Hepatocyte (in vitro differentiated cells): ENCODE results near the gene SP140L. TPM values are rescaled to one million over a fixed set of nuclear protein-coding genes. Genes with fewer than 3 reads are reported as not detected.

ENCODE experiments used
- DNase-seq: peaks from one replicate; pipeline ENCODE4 v3.0.0-alpha.2; 2016; ENCODE audit warnings: low spot score
- H2AFZ ChIP-seq: fragments of 200-600 bp; sonication (generic); 2 replicates; pipeline ENCODE4 v1.6.0; 2016; ENCODE audit warnings: antibody characterized with exemption, mild to moderate bottlenecking
- H3K27ac ChIP-seq: fragments of 200-600 bp; sonication (generic); 2 replicates; pipeline ENCODE4 v1.5.1; 2016; ENCODE audit warnings: mild to moderate bottlenecking
- H3K27me3 ChIP-seq: fragments of 200-600 bp; sonication (generic); 2 replicates; pipeline ENCODE4 v1.6.1; 2016
- H3K36me3 ChIP-seq: fragments of 200-600 bp; sonication (generic); replicated peaks from 2 replicates; pipeline ENCODE4 v1.5.1; 2016; ENCODE audit warnings: low read depth; ENCODE audit not compliant: insufficient read depth
- H3K4me1 ChIP-seq: fragments of 200-600 bp; sonication (generic); 2 replicates; pipeline ENCODE4 v1.5.1; 2016; ENCODE audit warnings: mild to moderate bottlenecking, moderate library complexity; ENCODE audit not compliant: insufficient read depth
- H3K4me2 ChIP-seq: fragments of 200-600 bp; sonication (generic); 2 replicates; pipeline ENCODE4 v1.6.0; 2016
- H3K4me3 ChIP-seq: fragments of 200-600 bp; sonication (generic); 2 replicates; pipeline ENCODE4 v1.5.1; 2016; ENCODE audit warnings: mild to moderate bottlenecking
- H3K79me2 ChIP-seq: fragments of 200-600 bp; sonication (generic); 2 replicates; pipeline ENCODE4 v1.6.0; 2017; ENCODE audit warnings: mild to moderate bottlenecking
- H3K9me2 ChIP-seq: fragments of 200-600 bp; sonication (generic); replicated peaks from 2 replicates; pipeline ENCODE4 v1.6.0; 2017; ENCODE audit warnings: mild to moderate bottlenecking; ENCODE audit not compliant: insufficient read depth
- H3K9me3 ChIP-seq: fragments of 200-600 bp; sonication (generic); 2 replicates; pipeline ENCODE4 v1.5.1; 2016; ENCODE audit warnings: low read depth, mild to moderate bottlenecking
- H4K20me1 ChIP-seq: fragments of 200-600 bp; sonication (generic); 2 replicates; pipeline ENCODE4 v1.6.0; 2016; ENCODE audit warnings: mild to moderate bottlenecking; ENCODE audit not compliant: insufficient read depth, poor library complexity, severe bottlenecking
- CTCF ChIP-seq: fragments of 200-600 bp; sonication (generic); IDR thresholded peaks from 2 replicates; pipeline ENCODE4 v1.5.1; 2016; ENCODE audit warnings: antibody characterized with exemption, mild to moderate bottlenecking; ENCODE audit not compliant: poor library complexity
- EZH2 ChIP-seq: fragments of 200-600 bp; sonication (generic); IDR thresholded peaks from 2 replicates; pipeline ENCODE4 v1.6.1; 2016; ENCODE audit warnings: antibody characterized with exemption, mild to moderate bottlenecking, borderline replicate concordance
- EZH2phosphoT487 ChIP-seq: fragments of 200-600 bp; sonication (generic); IDR thresholded peaks from one replicate; pipeline ENCODE4 v1.6.1; 2018; ENCODE audit warnings: antibody characterized with exemption, mild to moderate bottlenecking, low read depth, moderate library complexity; ENCODE audit not compliant: unreplicated experiment, severe bottlenecking
- WGBS: methylation state at CpG from one replicate; pipeline ENCODE4 v1.1.6; 2016; ENCODE audit warnings: low lambda C conversion rate; ENCODE audit errors: missing lambda C conversion rate; 5-methylcytosine and 5-hydroxymethylcytosine counted together
- polyA plus RNA-seq: library from polyadenylated mRNA; unstranded; fragments of >200 nt; fragmentation: Nextera tagmentation; extraction: Ambion mirVana; gene quantifications from 2 replicates; pipeline ENCODE4 v1.2.1, GENCODE V29; 2016
- total RNA-seq: library from RNA; depleted of rRNA; stranded (reverse); fragments of >200 nt; gene quantifications from 2 replicates; pipeline ENCODE4 v1.2.3, GENCODE V29; 2014

SP140L gene
- total and polyA plus RNA-seq, 2 experiments from 2014 or later = 7.1 to 8.1 TPM

GRCh38 chr2:230425377-230425776 lies 98.4 kb downstream of the SP140L start:
- H3K79me2 ChIP-seq = peaks cover 39% of the 10 kb centered on the region
- no peaks in the 10 kb centered on the region for H3K4me1 ChIP-seq
- no peak overlapping the region for H2AFZ ChIP-seq
- 80% methylated on average over 1 of the region's 1 CpG for WGBS
- no peak for DNase-seq
- H3K36me3 ChIP-seq = no peaks in the 10 kb centered on the region
- no peaks in the 10 kb centered on the region for H4K20me1 ChIP-seq
- no peak overlapping the region for H3K4me3 ChIP-seq
- no peaks in the 10 kb centered on the region for H3K27me3 ChIP-seq
- H3K9me3 ChIP-seq = peaks cover 3% of the 10 kb centered on the region
- TF ChIP-seq CTCF (no peak), EZH2 (no peak), EZH2phosphoT487 (no peak)
- H3K4me2 ChIP-seq = no peak overlapping the region
- no peak overlapping the region for H3K27ac ChIP-seq
- H3K9me2 ChIP-seq = no peaks in the 10 kb centered on the region

- Histone ChIP-seq H3K27ac (no peak overlapping the region), H3K79me2 (peaks cover 32% of the 10 kb centered on the region), H3K9me2 (no peaks in the 10 kb centered on the region), H3K4me2 (no peak overlapping the region), H3K27me3 (no peaks in the 10 kb centered on the region), H4K20me1 (no peaks in the 10 kb centered on the region), H2AFZ (no peak overlapping the region), H3K9me3 (peaks cover 11% of the 10 kb centered on the region), H3K36me3 (no peaks in the 10 kb centered on the region), H3K4me3 (no peak overlapping the region), H3K4me1 (no peaks in the 10 kb centered on the region)
- no peak for TF ChIP-seq EZH2
- TF ChIP-seq CTCF = no peak
- no peak for TF ChIP-seq EZH2phosphoT487
- no peak for DNase-seq
These were observed 102.5 kb downstream of the SP140L start for GRCh38 chr2:230429513-230429912.

- H3K4me3 ChIP-seq = no peak overlapping the region
- WGBS = 69% methylated on average over 1 of the region's 1 CpG
- no peak for TF ChIP-seq EZH2
- no peak for TF ChIP-seq EZH2phosphoT487
- TF ChIP-seq CTCF = no peak
- H3K36me3 ChIP-seq = no peaks in the 10 kb centered on the region
- H3K27ac ChIP-seq = no peak overlapping the region
- peaks cover 18% of the 10 kb centered on the region for H3K79me2 ChIP-seq
- H3K27me3 ChIP-seq = no peaks in the 10 kb centered on the region
- DNase-seq = no peak
- no peaks in the 10 kb centered on the region for H3K4me1 ChIP-seq
- no peak overlapping the region for H3K4me2 ChIP-seq
- H4K20me1 ChIP-seq = no peaks in the 10 kb centered on the region
- peaks cover 11% of the 10 kb centered on the region for H3K9me3 ChIP-seq
- no peak overlapping the region for H2AFZ ChIP-seq
- H3K9me2 ChIP-seq = no peaks in the 10 kb centered on the region
These were observed 104.2 kb downstream of the SP140L start for GRCh38 chr2:230430957-230431910.
